RWPE2 (cell line): ENCODE results near the gene SBNO2.
"Not testable (repeated sequence)": the region's sequence is repeated elsewhere in the genome, so short reads cannot be mapped to it uniquely, and the experiment has no call there.

Experiments
- ATAC-seq: fragments of 200-7000 bp; cut with Tn5 transposase; 3 replicates; pipeline ENCODE4 v1.9.1; 2021; ENCODE audit warnings: low read depth
- DNase-seq: peaks from one replicate; pipeline ENCODE4 v3.0.0-alpha.2; 2020; ENCODE audit warnings: low spot score
- H3K27ac ChIP-seq: fragments of 450-650 bp; 2 replicates; pipeline ENCODE4 v1.5.1; 2017; ENCODE audit warnings: mild to moderate bottlenecking; ENCODE audit not compliant: poor library complexity, severe bottlenecking
- H3K27me3 ChIP-seq: fragments of 250-450 bp; sonication (Bioruptor Pico); 2 replicates; pipeline ENCODE4 v1.5.1; 2021; ENCODE audit warnings: mild to moderate bottlenecking, moderate library complexity; ENCODE audit not compliant: insufficient read depth, poor library complexity, severe bottlenecking
- H3K36me3 ChIP-seq: fragments of 250-450 bp; sonication (Bioruptor Pico); 2 replicates; pipeline ENCODE4 v1.5.1; 2020; ENCODE audit warnings: low read depth, mild to moderate bottlenecking, moderate library complexity
- H3K4me1 ChIP-seq: fragments of 250-450 bp; sonication (Bioruptor Pico); 2 replicates; pipeline ENCODE4 v1.5.1; 2021; ENCODE audit warnings: mild to moderate bottlenecking, moderate library complexity; ENCODE audit not compliant: insufficient read depth, poor library complexity, severe bottlenecking
- H3K4me3 ChIP-seq: fragments of 250-450 bp; sonication (Bioruptor Pico); 2 replicates; pipeline ENCODE4 v1.5.1; 2021; ENCODE audit warnings: mild to moderate bottlenecking, moderate library complexity; ENCODE audit not compliant: severe bottlenecking
- H3K9me3 ChIP-seq: fragments of 250-450 bp; sonication (Bioruptor Pico); 2 replicates; pipeline ENCODE4 v1.5.1; 2021; ENCODE audit warnings: mild to moderate bottlenecking, moderate library complexity; ENCODE audit not compliant: severe bottlenecking
- CTCF ChIP-seq: fragments of 450-650 bp; IDR thresholded peaks from one replicate; pipeline ENCODE4 v1.5.1; 2017; ENCODE audit warnings: mild to moderate bottlenecking, moderate library complexity; ENCODE audit not compliant: poor library complexity, severe bottlenecking

SBNO2 gene

DNA sequence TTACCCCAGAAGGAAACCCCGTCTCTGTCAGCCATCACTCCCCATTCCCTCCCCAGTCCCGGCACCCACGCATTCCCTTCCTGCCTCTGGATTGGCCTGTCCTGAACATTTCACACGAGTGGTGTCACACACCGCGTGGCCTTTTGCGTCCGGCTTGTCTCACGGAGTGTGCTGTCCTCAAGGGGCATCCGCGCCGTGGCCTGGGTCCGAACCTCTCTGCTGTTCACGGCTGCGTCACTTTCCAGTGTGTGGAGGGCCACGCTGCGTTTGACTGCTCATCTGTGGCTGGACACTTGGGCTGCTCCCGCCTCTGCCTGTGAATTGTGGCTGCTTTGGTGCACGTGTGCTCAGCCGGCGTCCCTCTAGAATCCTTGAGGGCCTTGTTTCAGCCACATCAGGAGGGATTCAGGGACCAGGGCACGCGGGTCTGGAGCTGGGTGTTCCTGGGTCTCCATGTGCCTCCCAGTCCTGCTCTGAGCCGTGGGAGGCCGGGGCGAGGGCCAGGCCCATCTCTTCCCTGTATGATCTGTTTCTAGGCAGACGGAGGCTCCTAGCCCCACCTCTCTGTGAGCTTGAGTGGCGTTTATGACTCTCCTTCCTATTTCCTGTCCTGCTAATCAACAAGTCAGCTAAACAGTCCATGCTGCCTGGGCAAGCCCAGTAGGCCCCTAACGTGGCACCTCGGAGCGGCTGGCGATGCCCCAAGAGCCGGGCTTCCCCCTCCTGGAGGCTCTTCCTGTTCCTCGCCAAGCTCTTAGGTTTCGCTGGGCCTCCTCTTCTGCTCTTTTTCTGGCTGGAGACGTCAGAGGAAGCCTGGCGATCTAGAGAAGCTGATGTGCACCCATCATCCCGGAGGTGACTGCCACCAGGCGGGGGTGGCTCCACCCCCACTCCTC lies 39.6 kb upstream of the SBNO2 start:
- H3K4me3 ChIP-seq: no peak overlapping the region
- H3K27me3 ChIP-seq: no peaks in the 10 kb centered on the region
- DNase-seq (peak; percentile 81), ATAC-seq (peak; percentile 69)
- no peaks in the 10 kb centered on the region for H3K9me3 ChIP-seq
- H3K4me1 ChIP-seq: peaks cover 70% of the 10 kb centered on the region
- H3K27ac ChIP-seq: peak overlapping the region; percentile 93
- TF ChIP-seq CTCF: no peak
- peaks cover 9% of the 10 kb centered on the region for H3K36me3 ChIP-seq

DNA sequence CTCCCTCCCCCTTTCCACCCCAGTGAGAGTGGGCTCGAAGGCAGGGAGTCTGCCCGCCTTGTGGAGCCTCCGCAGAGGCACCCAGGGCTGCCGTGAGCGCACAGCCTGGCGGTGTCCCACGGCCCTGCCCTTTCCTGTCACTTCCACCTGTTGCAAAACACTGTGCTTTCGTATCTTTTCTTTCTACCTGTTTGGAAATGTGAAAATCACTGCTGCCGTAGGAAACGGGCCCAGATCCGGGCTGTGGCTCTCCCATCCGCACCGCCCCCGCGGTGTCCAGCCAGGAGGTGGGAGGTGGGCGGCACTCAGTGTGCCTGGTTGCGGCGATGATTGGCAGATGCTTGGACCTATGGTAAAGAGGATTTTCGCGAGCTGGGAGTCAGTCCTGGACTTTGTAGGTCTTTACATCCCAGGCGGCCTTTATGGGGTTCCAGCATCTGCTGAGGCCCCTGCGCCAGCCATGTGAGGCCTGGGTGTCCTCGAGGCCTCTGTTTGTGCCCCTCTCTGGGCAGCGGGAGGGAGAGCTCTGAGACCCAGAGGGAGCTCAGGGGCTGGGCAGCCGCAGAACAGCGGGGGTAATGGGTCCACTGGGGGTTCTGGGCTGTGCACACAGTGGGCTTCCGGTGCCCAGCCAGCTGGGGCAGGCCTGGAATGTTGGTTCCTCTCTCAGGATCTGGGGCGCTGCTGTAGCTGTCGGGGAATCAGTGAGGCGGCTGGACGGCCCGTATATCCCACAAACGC lies 37.6 kb upstream of the SBNO2 start:
- peak; percentile 64 for DNase-seq
- Histone ChIP-seq H3K36me3 (peaks cover 13% of the 10 kb centered on the region), H3K9me3 (no peaks in the 10 kb centered on the region), H3K4me1 (peaks cover 67% of the 10 kb centered on the region), H3K4me3 (no peak overlapping the region), H3K27me3 (no peaks in the 10 kb centered on the region), H3K27ac (peak overlapping the region; percentile 93)
- ATAC-seq: no peak
- no peak for TF ChIP-seq CTCF

DNA sequence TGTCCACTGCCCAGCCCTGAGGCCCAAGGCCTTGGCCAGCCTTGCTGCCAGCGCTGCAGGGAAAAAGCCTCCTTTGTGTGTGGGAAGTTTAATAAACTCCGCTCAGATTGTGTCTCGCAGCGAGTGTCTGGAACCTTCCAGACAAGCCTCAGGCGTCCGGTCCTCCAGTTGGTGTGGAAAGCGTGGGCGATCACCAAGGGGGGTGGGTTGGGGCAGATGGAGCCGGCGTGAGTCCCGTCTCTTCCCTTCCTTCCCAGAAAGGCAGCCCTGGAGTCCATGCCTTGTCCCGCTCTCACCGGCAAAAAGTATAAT lies 36.1 kb upstream of the SBNO2 start:
- DNase-seq: peak; percentile 58
- H3K27me3 ChIP-seq: no peaks in the 10 kb centered on the region
- no peaks in the 10 kb centered on the region for H3K9me3 ChIP-seq
- H3K4me1 ChIP-seq: peaks cover 53% of the 10 kb centered on the region
- peaks cover 13% of the 10 kb centered on the region for H3K36me3 ChIP-seq
- no peak overlapping the region for H3K4me3 ChIP-seq
- H3K27ac ChIP-seq: peak overlapping the region; percentile 93
- ATAC-seq: no peak
- no peak for TF ChIP-seq CTCF

DNA sequence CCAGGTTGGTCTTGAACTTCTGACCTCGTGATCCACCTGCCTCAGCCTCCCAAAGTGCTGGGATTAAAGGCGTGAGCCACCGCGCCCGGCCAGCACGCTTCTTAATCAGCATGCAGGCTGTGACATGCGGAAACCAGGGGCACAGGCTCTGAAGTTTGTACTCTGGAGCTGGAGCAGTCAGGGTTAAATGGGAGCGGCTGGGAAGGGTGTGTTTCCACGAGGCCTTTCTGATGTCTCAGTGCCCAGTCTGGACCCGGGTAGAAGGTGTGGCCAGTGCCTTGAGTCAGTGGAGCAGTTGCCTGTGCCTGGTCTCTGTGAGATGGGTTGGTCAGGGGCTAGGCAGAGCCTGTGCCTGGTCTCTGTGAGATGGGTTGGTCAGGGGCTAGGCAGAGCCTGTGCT lies 34.8 kb upstream of the SBNO2 start:
- not testable (repeated sequence) for H3K9me3 ChIP-seq, H3K27me3 ChIP-seq, H3K4me3 ChIP-seq
- Histone ChIP-seq H3K36me3 (peaks cover 13% of the 10 kb centered on the region), H3K4me1 (peaks cover 39% of the 10 kb centered on the region), H3K27ac (peak overlapping the region; percentile 93)
- ATAC-seq (peak; percentile 43), DNase-seq (peak; percentile 83)

- no peaks in the 10 kb centered on the region for H3K9me3 ChIP-seq
- no peak for TF ChIP-seq CTCF
- DNase-seq (peak; percentile 64), ATAC-seq (peak; percentile 2; the same call in 2 of the 3 replicates)
- H3K36me3 ChIP-seq: peaks cover 9% of the 10 kb centered on the region
- peak overlapping the region; percentile 92 for H3K4me3 ChIP-seq
- H3K27me3 ChIP-seq: no peaks in the 10 kb centered on the region
- peaks cover 30% of the 10 kb centered on the region for H3K4me1 ChIP-seq
- peak overlapping the region; percentile 93 for H3K27ac ChIP-seq
Measured at GRCh38 chr19:1206864-1207450, 32.9 kb upstream of the SBNO2 start.
